Measurements from ENCODE around the gene VENTX.
"Not testable (repeated sequence)": the region's sequence is repeated elsewhere in the genome, so short reads cannot be mapped to it uniquely, and the experiment has no call there.

- TF ChIP-seq CTCF, POLR2A (IDR thresholded peaks at IDR 0.05): not testable (repeated sequence)
Measured at GRCh38 chr10:133221756-133222155, 15.9 kb upstream of the VENTX start.
